RWPE1 (cell line): Measurements from ENCODE around the gene DMD.

ENCODE experiments used
- CTCF ChIA-PET: fragments of 350-600 bp; sonication (Branson Sonifier 250); formaldehyde crosslinking; extraction: SDS; loops from one replicate; lab custom pipeline; 2021; lab: Yijun Ruan, JAX
- POLR2A ChIA-PET: fragments of 400-600 bp; formaldehyde crosslinking; extraction: SDS; loops from one replicate; lab custom pipeline; 2020; ENCODE audit warnings: antibody characterized with exemption; ENCODE audit not compliant: low non-redundant PET; lab: Yijun Ruan, JAX
- DNase-seq: peaks from one replicate; pipeline ENCODE4 v3.0.0; 2012; ENCODE audit warnings: low spot score
- H3K27ac ChIP-seq: fragments of 450-650 bp; 2 replicates; pipeline ENCODE4 v1.5.1; 2017
- TF ChIP-seq, protein P1 (sequence below): fragments of 450-650 bp; conservative IDR thresholded peaks from 2 replicates; pipeline ENCODE4 v1.5.1; 2017; ENCODE audit warnings: low read depth, mild to moderate bottlenecking

The DMD gene

GRCh38 chrX:31181377-31182000, 2029.9 kb downstream of the DMD start:
- DNase-seq = no peak
- no peak overlapping the region for H3K27ac ChIP-seq
- ChIA-PET POLR2A (no interaction called here), CTCF (no interaction called here)
- TF ChIP-seq, protein P1, sequence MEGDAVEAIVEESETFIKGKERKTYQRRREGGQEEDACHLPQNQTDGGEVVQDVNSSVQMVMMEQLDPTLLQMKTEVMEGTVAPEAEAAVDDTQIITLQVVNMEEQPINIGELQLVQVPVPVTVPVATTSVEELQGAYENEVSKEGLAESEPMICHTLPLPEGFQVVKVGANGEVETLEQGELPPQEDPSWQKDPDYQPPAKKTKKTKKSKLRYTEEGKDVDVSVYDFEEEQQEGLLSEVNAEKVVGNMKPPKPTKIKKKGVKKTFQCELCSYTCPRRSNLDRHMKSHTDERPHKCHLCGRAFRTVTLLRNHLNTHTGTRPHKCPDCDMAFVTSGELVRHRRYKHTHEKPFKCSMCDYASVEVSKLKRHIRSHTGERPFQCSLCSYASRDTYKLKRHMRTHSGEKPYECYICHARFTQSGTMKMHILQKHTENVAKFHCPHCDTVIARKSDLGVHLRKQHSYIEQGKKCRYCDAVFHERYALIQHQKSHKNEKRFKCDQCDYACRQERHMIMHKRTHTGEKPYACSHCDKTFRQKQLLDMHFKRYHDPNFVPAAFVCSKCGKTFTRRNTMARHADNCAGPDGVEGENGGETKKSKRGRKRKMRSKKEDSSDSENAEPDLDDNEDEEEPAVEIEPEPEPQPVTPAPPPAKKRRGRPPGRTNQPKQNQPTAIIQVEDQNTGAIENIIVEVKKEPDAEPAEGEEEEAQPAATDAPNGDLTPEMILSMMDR = no peak

DNA sequence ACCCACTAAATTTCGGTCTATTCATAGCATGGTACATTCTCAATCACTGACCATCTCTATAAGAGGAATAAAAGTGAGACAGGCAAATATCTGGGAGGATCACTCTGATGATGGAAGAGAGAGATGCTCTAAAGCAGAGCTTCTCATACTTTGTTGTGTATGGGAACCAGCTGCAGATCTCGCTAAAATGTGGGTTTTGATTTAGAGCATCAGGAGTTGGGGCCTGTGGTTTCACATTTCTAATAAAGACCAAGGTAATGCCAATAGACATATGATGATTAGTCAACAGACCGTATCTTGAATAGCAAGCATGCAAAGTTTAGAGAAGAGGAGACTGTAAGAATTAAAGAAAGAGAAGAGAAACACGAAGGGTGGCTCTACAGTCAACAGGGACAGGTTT, 2032.1 kb downstream of the DMD start:
- no peak overlapping the region for H3K27ac ChIP-seq
- ChIA-PET POLR2A (no interaction called here), CTCF (interaction anchor here (0.7 kb wide), 1 partner anchor 226 kb away, joined by 3 read pairs; no protein-coding TSS in a partner anchor)
- TF ChIP-seq, protein P1 = no peak
- DNase-seq = no peak

GRCh38 chrX:31178769-31179125, 2032.6 kb downstream of the DMD start:
- DNase-seq = no peak

DNA sequence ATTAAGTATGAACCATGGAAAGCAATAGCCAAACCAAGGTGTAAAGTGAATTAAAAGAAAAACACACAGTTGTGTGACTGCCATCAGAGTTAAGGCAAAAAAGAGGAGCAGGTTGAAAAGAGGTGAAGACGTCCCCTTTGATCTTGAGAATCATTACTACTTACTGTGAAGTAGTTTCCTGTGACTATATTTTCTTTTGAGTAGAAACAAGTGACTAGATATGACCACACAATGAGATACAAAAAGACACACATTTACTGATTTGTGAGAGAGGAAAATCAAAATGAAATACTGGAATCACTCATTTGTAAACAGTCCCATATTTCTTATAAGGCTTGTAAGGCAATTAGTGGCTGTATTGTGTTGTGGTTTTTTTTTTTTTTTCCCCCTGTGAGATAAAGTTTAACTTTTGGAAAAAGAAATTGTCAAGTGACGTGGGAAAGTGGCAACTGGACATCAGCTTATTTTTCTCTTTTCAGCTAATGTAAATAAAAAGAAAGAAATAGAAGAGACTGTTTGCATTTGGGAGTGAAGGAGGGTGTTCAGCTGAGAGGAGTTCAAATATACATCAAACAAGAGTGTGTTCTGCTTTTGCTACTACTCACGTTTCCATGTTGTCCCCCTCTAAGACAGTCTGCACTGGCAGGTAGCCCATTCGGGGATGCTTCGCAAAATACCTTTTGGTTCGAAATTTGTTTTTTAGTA, 2033.1 kb downstream of the DMD start:
- ChIA-PET CTCF (no interaction called here), POLR2A (no interaction called here)

More at GRCh38 chrX:31178769-31179125, 2032.6 kb downstream of the DMD start:
- ChIA-PET POLR2A (no interaction called here), CTCF (interaction anchor here (0.7 kb wide), 1 partner anchor 227 kb away, joined by 3 read pairs; no protein-coding TSS in a partner anchor)
- no peak overlapping the region for H3K27ac ChIP-seq
- TF ChIP-seq, protein P1 = no peak

GRCh38 chrX:31170792-31171191, 2040.6 kb downstream of the DMD start:
- POLR2A ChIA-PET = no interaction called here
- DNase-seq = no peak
- TF ChIP-seq, protein P1 = no peak
- H3K27ac ChIP-seq = no peak overlapping the region
- CTCF ChIA-PET = interaction anchor here (1.0 kb wide), 1 partner anchor 11 kb away, joined by 7 read pairs; no protein-coding TSS in a partner anchor

More for the DNA sequence above, 2033.1 kb downstream of the DMD start:
- DNase-seq = no peak
- TF ChIP-seq, protein P1 = no peak
- H3K27ac ChIP-seq = no peak overlapping the region

DNA sequence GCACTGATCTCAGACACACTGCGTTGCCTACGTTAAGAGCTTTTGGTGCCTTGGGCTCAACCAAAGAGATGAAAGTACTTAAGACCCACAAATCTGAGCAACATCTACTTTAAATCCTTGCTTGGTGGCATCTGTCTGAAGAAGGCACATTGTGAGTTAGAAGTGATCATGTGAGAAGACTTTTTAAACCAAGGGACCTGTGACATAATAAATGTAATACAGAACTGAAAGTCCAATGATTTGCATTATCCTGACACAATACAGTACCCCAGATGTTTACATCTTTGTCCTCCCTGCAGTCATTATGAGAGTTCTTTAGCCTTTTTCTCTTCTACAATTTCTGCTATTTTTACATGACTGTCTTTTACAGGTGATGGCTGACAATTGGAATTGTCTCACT, 2042.8 kb downstream of the DMD start:
- ChIA-PET POLR2A (no interaction called here), CTCF (interaction anchor here (0.6 kb wide), 1 partner anchor 132 kb away, joined by 3 read pairs; no protein-coding TSS in a partner anchor)
- TF ChIP-seq, protein P1 = no peak
- DNase-seq = no peak
- H3K27ac ChIP-seq = no peak overlapping the region
